HG02885 (cell line): ENCODE measurements around the gene CRABP1.

Experiments used
- ATAC-seq: cut with Tn5 transposase; IDR thresholded peaks from one replicate; pipeline ENCODE4 v1.9.1; 2021; ENCODE audit warnings: mild to moderate bottlenecking; ENCODE audit not compliant: unreplicated experiment, poor library complexity

CRABP1 gene

GRCh38 chr15:78316283-78317083 lies 23.7 kb upstream of the CRABP1 start:
- ATAC-seq, result no peak

GRCh38 chr15:78317145-78317836 lies 22.9 kb upstream of the CRABP1 start:
- no peak for ATAC-seq

GRCh38 chr15:78319588-78319987 lies 20.6 kb upstream of the CRABP1 start:
- no peak for ATAC-seq

- no peak for ATAC-seq
These were observed 20.0 kb upstream of the CRABP1 start for GRCh38 chr15:78320183-78320582.

- ATAC-seq, result no peak
These were observed 19.0 kb upstream of the CRABP1 start for GRCh38 chr15:78321041-78321570.

- no peak for ATAC-seq
These were observed 18.4 kb upstream of the CRABP1 start for GRCh38 chr15:78321786-78322185.

- ATAC-seq, result no peak
These were observed 17.9 kb upstream of the CRABP1 start for GRCh38 chr15:78322243-78322642.

GRCh38 chr15:78322724-78323521 lies 17.2 kb upstream of the CRABP1 start:
- no peak for ATAC-seq

GRCh38 chr15:78323693-78324092 lies 16.5 kb upstream of the CRABP1 start:
- ATAC-seq, result no peak

GRCh38 chr15:78324144-78324543 lies 16.0 kb upstream of the CRABP1 start:
- no peak for ATAC-seq

GRCh38 chr15:78325092-78325843 lies 14.9 kb upstream of the CRABP1 start:
- ATAC-seq, result no peak

GRCh38 chr15:78327466-78327865 lies 12.7 kb upstream of the CRABP1 start:
- ATAC-seq, result no peak

- no peak for ATAC-seq
These were observed 10.5 kb upstream of the CRABP1 start for GRCh38 chr15:78329625-78330024.

GRCh38 chr15:78334845-78335244 lies 5.3 kb upstream of the CRABP1 start:
- ATAC-seq, result no peak

- no peak for ATAC-seq
These were observed 4.2 kb upstream of the CRABP1 start for GRCh38 chr15:78335985-78336384.

- ATAC-seq, result no peak
These were observed 1.4 kb upstream of the CRABP1 start for GRCh38 chr15:78338781-78339180.

GRCh38 chr15:78339559-78339958 lies 594 bp upstream of the CRABP1 start:
- ATAC-seq, result no peak

GRCh38 chr15:78341057-78341987 lies 1.2 kb downstream of the CRABP1 start:
- ATAC-seq, result no peak

GRCh38 chr15:78342021-78342420 lies 1.9 kb downstream of the CRABP1 start:
- ATAC-seq, result no peak
